ENCODE measurements around the gene KLK5.

The KLK5 gene

GRCh38 chr19:50933640-50934039 lies 19.2 kb downstream of the KLK5 start:
- peak; percentile 34 for DNase-seq (ENCODE audit: low read depth)
- no peak overlapping the region for H3K4me3 ChIP-seq (ENCODE audit: low read length)
- no peak for TF ChIP-seq CTCF (conservative IDR thresholded peaks at IDR 0.05; ENCODE audit: low read length)

- H3K4me3 ChIP-seq (ENCODE audit: low read length), result no peak overlapping the region
- DNase-seq (ENCODE audit: low read depth), result no peak
- TF ChIP-seq CTCF (conservative IDR thresholded peaks at IDR 0.05; ENCODE audit: low read length), result no peak
Measured at GRCh38 chr19:50932690-50933083, 20.2 kb downstream of the KLK5 start.

DNA sequence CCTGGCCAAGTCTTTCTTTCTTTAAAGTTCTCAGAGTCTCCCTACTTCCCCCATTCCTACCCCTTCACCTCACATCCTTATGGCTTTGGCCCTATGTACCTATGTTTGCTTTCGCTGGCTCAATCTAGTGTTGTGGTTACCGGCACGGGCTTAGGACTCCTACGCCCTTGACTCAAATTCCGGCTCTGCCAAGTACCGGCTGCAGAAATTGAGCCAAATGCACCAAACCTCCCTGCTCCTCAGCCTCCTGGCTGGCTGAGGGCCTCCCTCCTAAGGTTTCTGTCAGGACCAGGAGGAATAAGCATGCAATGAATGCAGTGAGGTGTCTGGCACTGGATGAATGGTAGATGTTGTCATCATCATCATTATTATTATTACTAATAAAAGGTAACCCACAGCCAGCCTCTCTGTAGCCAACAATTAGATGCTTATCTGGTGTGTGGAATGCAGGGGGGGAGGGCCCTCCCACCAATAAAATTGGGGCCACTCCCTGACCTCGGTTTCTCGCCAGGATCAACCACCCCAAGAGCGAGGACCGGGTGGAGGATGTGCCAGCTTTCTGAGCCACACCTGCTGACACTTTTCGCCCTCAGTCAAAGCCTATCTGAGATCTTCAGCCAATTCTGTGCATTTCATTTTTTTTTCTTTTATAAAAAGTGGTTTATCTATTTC lies 20.7 kb downstream of the KLK5 start:
- DNase-seq (ENCODE audit: low read depth), result no peak
- H3K4me3 ChIP-seq (ENCODE audit: low read length), result no peak overlapping the region
- no peak for TF ChIP-seq CTCF (conservative IDR thresholded peaks at IDR 0.05; ENCODE audit: low read length)

DNA sequence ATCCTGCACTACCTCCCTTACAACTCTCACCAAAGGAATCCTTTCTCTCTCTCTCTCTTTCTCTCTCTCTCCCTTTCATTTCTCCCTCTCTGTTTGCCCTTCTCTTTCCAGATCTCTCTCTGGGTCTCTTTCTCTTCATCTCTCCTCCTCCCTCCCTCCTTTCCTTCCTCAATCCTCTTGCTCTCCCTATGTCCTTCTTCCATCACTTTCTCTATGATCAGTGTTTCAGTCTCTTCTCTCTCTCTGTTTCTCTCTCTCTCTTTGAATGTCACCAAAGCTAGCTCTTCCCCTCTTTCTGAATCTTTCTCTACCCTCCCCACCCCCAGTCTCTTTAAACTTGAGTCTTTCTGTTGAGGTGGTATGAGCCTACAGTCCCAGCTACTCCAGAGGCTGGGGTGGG lies 21.8 kb downstream of the KLK5 start:
- no peak overlapping the region for H3K4me3 ChIP-seq (ENCODE audit: low read length)
- TF ChIP-seq CTCF (conservative IDR thresholded peaks at IDR 0.05; ENCODE audit: low read length), result no peak
- DNase-seq (ENCODE audit: low read depth), result no peak

DNA sequence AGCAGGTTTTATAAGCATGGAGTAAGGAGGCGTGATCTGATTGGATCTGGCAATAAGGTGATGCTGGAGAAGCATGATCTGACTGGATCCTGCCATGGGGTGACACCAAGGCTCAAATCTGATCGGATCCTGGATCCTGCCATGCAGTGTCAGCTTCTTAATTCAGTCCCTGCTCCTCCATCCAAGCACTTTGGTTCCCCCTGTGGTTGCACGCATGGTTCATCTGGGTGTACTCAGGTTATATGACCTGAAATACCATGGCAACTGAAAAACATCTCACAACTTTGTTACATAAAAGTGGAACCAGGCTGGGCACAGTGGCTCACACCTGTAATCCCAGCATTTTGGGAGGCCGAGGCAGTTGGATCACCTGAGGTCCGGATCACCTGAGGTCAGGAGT lies 24.0 kb downstream of the KLK5 start:
- no peak for DNase-seq (ENCODE audit: low read depth)
- no peak for TF ChIP-seq CTCF (conservative IDR thresholded peaks at IDR 0.05; ENCODE audit: low read length)
- no peak overlapping the region for H3K4me3 ChIP-seq (ENCODE audit: low read length)

DNA sequence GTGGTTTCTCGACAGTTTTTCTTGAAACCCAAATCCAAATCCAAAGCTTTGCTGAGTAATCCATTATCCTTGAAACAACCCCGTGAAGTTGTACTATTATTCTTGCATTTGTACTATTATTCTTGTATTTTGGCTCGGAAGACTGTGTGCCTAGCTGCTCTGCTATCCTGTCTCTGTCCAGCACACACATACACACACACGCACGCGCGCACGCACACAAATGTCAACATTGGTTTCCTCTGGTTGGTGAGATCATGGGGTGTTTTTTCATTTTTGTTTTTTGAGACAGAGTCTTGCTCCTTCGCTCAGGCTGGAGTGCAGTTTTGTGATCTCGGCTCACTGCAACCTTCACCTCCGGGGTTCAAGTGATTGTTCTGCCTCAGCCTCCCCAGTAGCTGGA lies 26.7 kb downstream of the KLK5 start:
- no peak for TF ChIP-seq CTCF (conservative IDR thresholded peaks at IDR 0.05; ENCODE audit: low read length)
- no peak overlapping the region for H3K4me3 ChIP-seq (ENCODE audit: low read length)
- DNase-seq (ENCODE audit: low read depth), result no peak

GRCh38 chr19:50925734-50926133 lies 27.1 kb downstream of the KLK5 start:
- DNase-seq (ENCODE audit: low read depth), result no peak
- no peak overlapping the region for H3K4me3 ChIP-seq (ENCODE audit: low read length)
- TF ChIP-seq CTCF (conservative IDR thresholded peaks at IDR 0.05; ENCODE audit: low read length), result no peak

All from AG10803 (cell line).